Trophoblast cell (in vitro differentiated cells and primary cell): Measurements from ENCODE around the gene NFATC2.

ENCODE experiments used
- DNase-seq, 2 donors: peaks; one replicate each; pipeline ENCODE4 v3.0.0-alpha.2; 2016
- H2AFZ ChIP-seq: 2 replicates; pipeline ENCODE4 v1.6.1; 2013; ENCODE audit warnings: low read length, moderate library complexity, mild to moderate bottlenecking; ENCODE audit not compliant: insufficient read depth, poor library complexity
- H2AK5ac ChIP-seq: 2 replicates; pipeline ENCODE4 v1.6.1; 2013; ENCODE audit warnings: mild to moderate bottlenecking, low read length
- H2BK120ac ChIP-seq: 2 replicates; pipeline ENCODE4 v1.6.1; 2013; ENCODE audit warnings: low read length, mild to moderate bottlenecking, moderate library complexity; ENCODE audit not compliant: insufficient read depth, poor library complexity
- H2BK12ac ChIP-seq: 2 replicates; pipeline ENCODE4 v1.6.1; 2013; ENCODE audit warnings: mild to moderate bottlenecking, low read length, moderate library complexity
- H2BK5ac ChIP-seq: 2 replicates; pipeline ENCODE4 v1.6.1; 2013; ENCODE audit warnings: low read length, low read depth, moderate library complexity, mild to moderate bottlenecking; ENCODE audit not compliant: poor library complexity
- H3K14ac ChIP-seq: 2 replicates; pipeline ENCODE4 v1.6.1; 2013; ENCODE audit warnings: mild to moderate bottlenecking, low read length
- H3K18ac ChIP-seq: 2 replicates; pipeline ENCODE4 v1.6.1; 2013; ENCODE audit warnings: mild to moderate bottlenecking, low read length
- H3K23ac ChIP-seq: 2 replicates; pipeline ENCODE4 v1.6.1; 2013; ENCODE audit warnings: low read length
- H3K27ac ChIP-seq: 2 replicates; pipeline ENCODE4 v1.5.1; 2013; ENCODE audit warnings: low read depth, mild to moderate bottlenecking, inconsistent platforms, low read length, moderate library complexity
- H3K27me3 ChIP-seq: 2 replicates; pipeline ENCODE4 v1.6.1; 2013; ENCODE audit warnings: inconsistent platforms, mild to moderate bottlenecking, low read length, moderate library complexity; ENCODE audit not compliant: insufficient read depth
- H3K36me3 ChIP-seq, 2 experiments: 1 replicate in 1 of 2; 2 replicates in 1 of 2; pipeline ENCODE4 v1.6.1; 2013; ENCODE audit warnings: low read length in 2 of 2, mild to moderate bottlenecking in 2 of 2, moderate library complexity in 1 of 2; ENCODE audit not compliant: insufficient read depth in 2 of 2, control insufficient read depth in 1 of 2
- H3K4ac ChIP-seq: 2 replicates; pipeline ENCODE4 v1.6.1; 2013; ENCODE audit warnings: low read depth, mild to moderate bottlenecking, low read length, moderate library complexity
- H3K4me1 ChIP-seq, 2 experiments: 1 replicate in 1 of 2; 2 replicates in 1 of 2; pipeline ENCODE4 v1.6.1; 2013; ENCODE audit warnings: low read length in 2 of 2, mild to moderate bottlenecking in 2 of 2, moderate library complexity in 1 of 2; ENCODE audit not compliant: insufficient read depth in 2 of 2, control insufficient read depth in 1 of 2
- H3K4me2 ChIP-seq: 2 replicates; pipeline ENCODE4 v1.6.1; 2013; ENCODE audit warnings: inconsistent platforms, mild to moderate bottlenecking, low read length, moderate library complexity
- H3K4me3 ChIP-seq: 2 replicates; pipeline ENCODE4 v1.5.1; 2013; ENCODE audit warnings: mild to moderate bottlenecking, low read depth, low read length, inconsistent platforms
- H3K79me1 ChIP-seq: one replicate; pipeline ENCODE4 v1.6.1; 2013; ENCODE audit warnings: low read length
- H3K79me2 ChIP-seq: 2 replicates; pipeline ENCODE4 v1.6.1; 2013; ENCODE audit warnings: low read length, mild to moderate bottlenecking; ENCODE audit not compliant: control insufficient read depth, insufficient read depth, poor library complexity
- H3K9ac ChIP-seq: 2 replicates; pipeline ENCODE4 v1.6.1; 2013; ENCODE audit warnings: mild to moderate bottlenecking, low read length
- H3K9me3 ChIP-seq: 2 replicates; pipeline ENCODE4 v1.6.1; 2013; ENCODE audit warnings: low read depth, mild to moderate bottlenecking, control low read depth, inconsistent platforms, low read length; ENCODE audit not compliant: insufficient read depth
- H4K12ac ChIP-seq: 2 replicates; pipeline ENCODE4 v1.6.1; 2013; ENCODE audit warnings: low read depth, mild to moderate bottlenecking, low read length, moderate library complexity
- H4K8ac ChIP-seq: 2 replicates; pipeline ENCODE4 v1.6.1; 2013; ENCODE audit warnings: low read depth, mild to moderate bottlenecking, low read length, moderate library complexity
- H4K91ac ChIP-seq: one replicate; pipeline ENCODE4 v1.6.1; 2013; ENCODE audit warnings: low read depth, mild to moderate bottlenecking, low read length, moderate library complexity
- WGBS: extraction: QIAGEN DNeasy Blood & Tissue Kit; methylation state at CpG from one replicate; pipeline ENCODE4 v1.1.7; 2013; ENCODE audit warnings: missing lambda C conversion rate; ENCODE audit not compliant: insufficient read length, insufficient coverage; ENCODE audit errors: extremely low coverage; 5-methylcytosine and 5-hydroxymethylcytosine counted together

NFATC2 gene

GRCh38 chr20:51526106-51526470 lies 16.4 kb downstream of the NFATC2 start:
- H3K4me2 ChIP-seq = no peak overlapping the region
- no peak overlapping the region for H3K4me3 ChIP-seq
- H3K36me3 ChIP-seq = peaks cover 11 to 13% of the 10 kb centered on the region in 2 experiments
- H2BK120ac ChIP-seq = no peak overlapping the region
- H4K12ac ChIP-seq = no peak overlapping the region
- H3K4me1 ChIP-seq = peaks cover 0 to 9% of the 10 kb centered on the region in 2 experiments
- no peak overlapping the region for H2BK12ac ChIP-seq
- H3K79me1 ChIP-seq = no peaks in the 10 kb centered on the region
- no peak overlapping the region for H3K14ac ChIP-seq
- H3K79me2 ChIP-seq = no peaks in the 10 kb centered on the region
- no peaks in the 10 kb centered on the region for H3K9me3 ChIP-seq
- H2BK5ac ChIP-seq = no peak overlapping the region
- H3K27me3 ChIP-seq = no peaks in the 10 kb centered on the region
- no peak overlapping the region for H2AK5ac ChIP-seq
- H4K8ac ChIP-seq = no peak overlapping the region
- WGBS = no CpG with 5 or more reads among the region's 8 CpGs
- DNase-seq = no peak
- no peak overlapping the region for H3K23ac ChIP-seq
- no peak overlapping the region for H3K27ac ChIP-seq
- H2AFZ ChIP-seq = no peak overlapping the region
- H3K18ac ChIP-seq = no peak overlapping the region
- H4K91ac ChIP-seq = no peak overlapping the region
- H3K4ac ChIP-seq = no peak overlapping the region
- no peak overlapping the region for H3K9ac ChIP-seq

- no CpG with 5 or more reads among the region's 20 CpGs for WGBS
- Histone ChIP-seq H3K23ac (no peak overlapping the region), H4K8ac (no peak overlapping the region), H3K79me1 (no peaks in the 10 kb centered on the region), H3K27me3 (no peaks in the 10 kb centered on the region), H2AFZ (no peak overlapping the region), H4K91ac (no peak overlapping the region), H3K4me1 (peaks cover 0 to 7% of the 10 kb centered on the region in 2 experiments), H3K14ac (no peak overlapping the region), H3K9me3 (no peaks in the 10 kb centered on the region), H3K79me2 (no peaks in the 10 kb centered on the region), H3K4me3 (no peak overlapping the region), H3K9ac (no peak overlapping the region), H2BK120ac (no peak overlapping the region), H3K36me3 (peaks cover 11 to 13% of the 10 kb centered on the region in 2 experiments), H2BK5ac (no peak overlapping the region), H3K18ac (no peak overlapping the region), H4K12ac (no peak overlapping the region), H3K27ac (no peak overlapping the region), H3K4ac (no peak overlapping the region), H2AK5ac (no peak overlapping the region), H3K4me2 (no peak overlapping the region), H2BK12ac (no peak overlapping the region)
- no peak for DNase-seq
Observed at GRCh38 chr20:51525241-51526105, 17.0 kb downstream of the NFATC2 start.

GRCh38 chr20:51523276-51524013 lies 19.1 kb downstream of the NFATC2 start:
- no peak overlapping the region for H3K9ac ChIP-seq
- H2AFZ ChIP-seq = no peak overlapping the region
- H3K27ac ChIP-seq = no peak overlapping the region
- H3K36me3 ChIP-seq = peaks cover 11 to 13% of the 10 kb centered on the region in 2 experiments
- no peak for DNase-seq
- no peaks in the 10 kb centered on the region for H3K79me1 ChIP-seq
- H2AK5ac ChIP-seq = no peak overlapping the region
- H3K9me3 ChIP-seq = no peaks in the 10 kb centered on the region
- WGBS = no CpG with 5 or more reads among the region's 64 CpGs
- H3K4ac ChIP-seq = no peak overlapping the region
- no peak overlapping the region for H3K18ac ChIP-seq
- no peak overlapping the region for H4K91ac ChIP-seq
- no peak overlapping the region for H4K8ac ChIP-seq
- H3K4me2 ChIP-seq = no peak overlapping the region
- no peak overlapping the region for H4K12ac ChIP-seq
- H3K23ac ChIP-seq = no peak overlapping the region
- no peak overlapping the region for H3K4me3 ChIP-seq
- no peak overlapping the region for H2BK12ac ChIP-seq
- H3K4me1 ChIP-seq = peaks cover 0 to 4% of the 10 kb centered on the region in 2 experiments
- no peak overlapping the region for H2BK120ac ChIP-seq
- no peak overlapping the region for H2BK5ac ChIP-seq
- no peaks in the 10 kb centered on the region for H3K27me3 ChIP-seq
- H3K79me2 ChIP-seq = no peaks in the 10 kb centered on the region
- no peak overlapping the region for H3K14ac ChIP-seq

- Histone ChIP-seq H3K79me1 (no peaks in the 10 kb centered on the region), H3K14ac (no peak overlapping the region), H3K27me3 (no peaks in the 10 kb centered on the region), H4K8ac (no peak overlapping the region), H2BK12ac (no peak overlapping the region), H3K9me3 (no peaks in the 10 kb centered on the region), H4K12ac (no peak overlapping the region), H3K79me2 (no peaks in the 10 kb centered on the region), H2BK120ac (no peak overlapping the region), H3K18ac (no peak overlapping the region), H2BK5ac (no peak overlapping the region), H3K4me1 (peaks cover 0 to 4% of the 10 kb centered on the region in 2 experiments), H3K4ac (no peak overlapping the region), H3K23ac (no peak overlapping the region), H3K9ac (no peak overlapping the region), H2AK5ac (no peak overlapping the region), H3K4me2 (no peak overlapping the region), H2AFZ (no peak overlapping the region), H3K27ac (no peak overlapping the region), H3K36me3 (peaks cover 11 to 13% of the 10 kb centered on the region in 2 experiments), H3K4me3 (no peak overlapping the region), H4K91ac (no peak overlapping the region)
- WGBS = no CpG with 5 or more reads among the region's 9 CpGs
- no peak for DNase-seq
Observed at GRCh38 chr20:51522207-51522606, 20.3 kb downstream of the NFATC2 start.
